SK-N-SH (cell line): ENCODE data around the gene RNU1-2.
"Not testable (repeated sequence)": the region's sequence is repeated elsewhere in the genome, so short reads cannot be mapped to it uniquely, and the experiment has no call there.

Experiments used
- CTCF ChIP-seq: fragments of 200-600 bp; sonication (generic); IDR thresholded peaks from 2 replicates; pipeline ENCODE4 v1.6.1; 2017; ENCODE audit warnings: antibody characterized with exemption, mild to moderate bottlenecking, moderate library complexity
- ELF1 ChIP-seq: IDR thresholded peaks from 2 replicates; pipeline ENCODE4 v1.4.0; 2012
- EP300 ChIP-seq, 2 experiments: IDR thresholded peaks; 2 replicates each; pipeline versions ENCODE4 v1.4.0 to v1.6.1; 2012; ENCODE audit warnings: borderline replicate concordance in 1 of 2, low read depth in 1 of 2, low read length in 1 of 2
- FOXM1 ChIP-seq: IDR thresholded peaks from 2 replicates; pipeline ENCODE4 v1.4.0; 2012; ENCODE audit warnings: low read depth, mild to moderate bottlenecking
- USF2 ChIP-seq: fragments of 150-350 bp; IDR thresholded peaks from 2 replicates; pipeline ENCODE4 v1.6.1; 2017; ENCODE audit warnings: antibody characterized with exemption, low read length, low read depth, borderline replicate concordance

DNA sequence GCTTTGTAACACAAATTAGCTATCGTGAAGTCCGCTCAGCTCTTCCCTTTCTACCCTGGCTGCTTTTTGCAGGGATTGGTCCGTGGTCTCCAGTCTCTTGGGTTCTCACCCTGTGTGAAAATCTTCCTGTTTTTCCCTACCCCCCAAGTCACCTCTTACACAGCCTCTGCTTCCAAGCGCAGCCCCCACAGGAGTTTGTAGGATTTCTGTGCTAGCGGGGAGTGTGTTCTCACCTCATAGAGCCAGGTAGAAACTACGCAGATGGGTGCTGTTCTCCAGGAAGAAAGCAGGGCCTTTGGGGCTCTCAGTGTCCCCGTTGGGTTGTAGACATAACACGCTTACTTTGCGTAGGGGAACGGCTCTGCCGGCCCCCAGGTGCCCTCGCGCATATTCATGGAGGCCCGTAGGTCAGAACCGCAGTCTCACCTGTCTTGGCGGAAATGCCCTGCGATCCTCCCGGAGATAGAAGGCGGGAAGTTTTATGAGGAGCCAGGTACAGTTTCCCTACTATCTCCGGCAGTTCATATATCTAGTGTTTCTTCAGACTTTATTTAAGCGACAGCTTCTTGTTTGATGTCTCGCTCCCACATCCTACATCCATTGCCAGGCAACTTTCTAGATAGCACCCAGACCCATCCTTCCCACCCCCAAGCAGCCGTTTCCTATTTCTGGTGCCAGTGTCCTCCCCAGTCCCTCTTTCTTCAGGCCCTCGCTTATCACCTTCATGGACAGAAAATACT, 706 bp downstream of the RNU1-2 start:
- TF ChIP-seq CTCF; ELF1; EP300 (IDR thresholded peaks at IDR 0.05; ENCODE audit: borderline replicate concordance in 1 of 2, low read depth in 1 of 2, low read length in 1 of 2): not testable (repeated sequence)
- TF ChIP-seq USF2 (0 out of 2 replicates have a peak, but pooled peaks have one; percentile 1), FOXM1 (0 out of 2 replicates have a peak, but pooled peaks have one; percentile 14)
